NCI-H82 treated with DMSO at 0.1 percent for 48 hours (cell line): ENCODE measurements around the gene GUCY2D.

Experiments used
- DNase-seq: peaks from one replicate; lab custom pipeline; 2025; ENCODE audit not compliant: unreplicated experiment; lab: John Stamatoyannopoulos, UW

GUCY2D gene

DNA sequence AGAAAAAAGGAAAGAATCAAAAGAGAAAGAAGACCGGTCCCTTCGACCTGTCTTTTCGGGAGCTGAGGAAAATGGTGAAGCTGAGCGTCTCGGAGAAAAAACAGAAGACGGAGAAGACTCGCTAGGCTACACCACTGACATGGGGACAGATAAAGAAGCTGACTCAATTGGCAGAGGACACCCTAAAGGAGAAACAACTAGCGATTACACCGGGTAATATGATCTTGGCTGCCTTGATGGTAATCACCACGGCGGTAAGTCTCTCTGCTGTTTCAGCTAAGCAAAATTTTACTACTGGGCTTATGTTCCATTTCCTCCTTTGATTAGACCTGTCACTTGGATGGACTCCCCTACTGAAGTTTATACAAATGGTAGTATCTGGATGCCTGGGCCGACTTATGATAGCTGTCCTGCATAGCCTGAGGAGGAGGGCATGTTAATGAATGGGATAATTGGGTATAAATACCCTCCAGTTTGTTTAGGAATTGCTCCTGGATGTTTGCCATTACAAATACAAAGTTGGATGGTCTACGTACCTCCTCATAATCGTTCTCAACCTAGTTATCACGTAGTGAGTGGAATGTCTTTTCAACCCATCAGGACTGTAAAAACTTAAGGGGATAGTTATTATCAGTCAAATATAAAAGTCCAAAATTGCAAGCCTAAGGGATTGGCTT lies 60.5 kb downstream of the GUCY2D start:
- no peak for DNase-seq

DNA sequence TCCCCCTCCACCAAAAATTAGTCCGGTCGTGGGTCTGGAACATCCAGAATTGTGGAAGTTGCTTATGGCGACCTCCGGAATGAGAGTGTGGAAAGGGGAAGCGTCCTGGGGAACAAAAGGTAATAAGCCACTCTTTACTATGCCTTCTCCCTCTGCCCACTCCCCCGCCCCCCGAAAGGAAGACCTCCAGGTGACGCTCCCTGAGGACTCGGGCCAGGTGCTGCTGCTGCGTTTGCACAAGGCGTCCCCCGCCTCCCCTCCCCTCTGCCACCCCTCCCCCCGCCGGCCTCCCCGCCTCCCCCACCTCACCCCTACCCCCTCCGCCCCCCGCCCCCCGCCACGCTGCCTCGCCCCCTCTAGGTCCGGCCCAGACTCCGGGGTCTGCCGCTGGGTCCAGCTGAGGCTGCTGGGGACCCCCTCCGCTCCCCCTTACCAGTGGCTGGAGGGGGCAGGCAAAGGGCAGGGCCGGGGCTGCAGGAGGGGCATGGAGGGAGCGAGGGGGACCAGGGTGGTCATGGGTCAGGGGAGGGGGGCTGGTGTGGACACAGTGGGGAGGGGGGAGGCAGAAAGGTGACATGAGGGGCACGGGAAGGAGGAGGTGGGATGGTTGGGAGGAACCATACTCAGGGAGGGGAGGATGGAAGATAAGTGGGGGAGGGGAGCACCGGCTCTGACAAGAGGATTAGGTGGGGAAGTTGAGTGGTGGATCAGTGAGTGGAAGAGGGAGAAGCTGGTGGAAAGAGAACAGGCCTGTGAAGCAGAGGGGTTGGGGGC lies 61.5 kb downstream of the GUCY2D start:
- peak; percentile 26 for DNase-seq

DNA sequence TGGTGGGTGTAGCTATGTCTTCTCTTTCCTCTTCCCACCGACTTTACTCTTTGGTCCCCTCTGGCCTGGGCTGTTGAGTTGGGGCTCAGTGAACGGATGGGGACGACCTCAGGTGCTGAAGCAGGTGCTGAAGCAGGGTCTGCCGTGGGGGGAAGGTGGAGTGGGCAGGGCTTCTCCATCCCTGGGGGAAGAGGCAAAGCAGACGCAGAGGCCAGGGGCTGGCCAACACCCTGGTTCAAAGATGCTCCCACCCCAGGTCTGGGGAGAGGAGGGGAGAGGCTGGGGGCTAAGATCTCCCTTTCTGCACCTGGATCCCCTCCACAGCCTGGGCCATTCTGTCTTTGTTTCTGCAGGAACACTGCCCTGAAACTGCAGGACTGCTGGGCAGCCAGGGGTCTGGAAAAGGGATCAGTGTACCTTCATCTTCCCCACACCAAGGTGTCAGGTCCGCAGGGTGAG lies 62.2 kb downstream of the GUCY2D start:
- DNase-seq = no peak

DNA sequence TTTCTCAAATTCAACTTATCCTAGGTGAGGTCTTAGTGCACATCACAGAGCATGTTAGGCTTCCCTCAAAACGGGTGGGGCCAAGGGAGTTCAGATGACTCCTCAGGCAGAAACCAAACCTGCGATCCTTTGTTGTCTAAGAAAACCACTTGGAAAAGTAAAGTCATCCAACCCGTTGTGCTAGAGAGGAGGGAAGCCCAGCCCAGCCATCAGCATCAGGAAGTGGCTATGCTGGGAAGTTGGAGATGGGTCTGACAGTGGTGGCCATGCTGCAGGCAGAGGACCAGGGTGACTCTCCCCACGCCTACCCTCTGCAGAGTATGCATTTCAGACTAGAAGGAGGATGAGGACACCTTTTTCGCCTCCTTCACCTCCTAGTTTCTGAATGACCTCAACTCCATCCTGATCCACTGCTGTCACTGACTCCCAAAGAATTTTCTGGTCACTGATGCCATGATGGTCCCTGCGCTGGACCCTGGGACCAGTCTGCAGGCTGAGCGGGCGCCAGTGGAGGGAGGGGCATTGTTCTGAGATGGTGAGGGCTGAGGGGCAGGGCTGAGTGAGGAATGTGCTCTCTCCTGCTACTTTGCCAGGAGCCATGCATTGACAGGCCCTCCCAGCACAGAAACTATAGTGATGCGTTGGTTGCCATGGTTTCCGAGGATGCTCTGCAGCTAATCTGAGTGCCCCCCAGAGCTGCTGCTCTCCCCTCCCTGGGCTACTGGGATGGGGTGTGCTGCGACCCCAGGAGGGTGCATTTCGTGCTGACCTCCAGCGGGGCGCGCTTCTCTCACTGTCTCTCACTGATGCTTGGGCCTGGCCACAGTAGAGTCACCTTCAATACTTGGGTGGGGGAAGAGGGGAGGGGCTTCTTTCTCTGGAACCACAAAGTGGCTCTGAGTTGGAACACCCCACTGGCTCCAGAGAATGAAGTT lies 64.7 kb downstream of the GUCY2D start:
- no peak for DNase-seq

DNA sequence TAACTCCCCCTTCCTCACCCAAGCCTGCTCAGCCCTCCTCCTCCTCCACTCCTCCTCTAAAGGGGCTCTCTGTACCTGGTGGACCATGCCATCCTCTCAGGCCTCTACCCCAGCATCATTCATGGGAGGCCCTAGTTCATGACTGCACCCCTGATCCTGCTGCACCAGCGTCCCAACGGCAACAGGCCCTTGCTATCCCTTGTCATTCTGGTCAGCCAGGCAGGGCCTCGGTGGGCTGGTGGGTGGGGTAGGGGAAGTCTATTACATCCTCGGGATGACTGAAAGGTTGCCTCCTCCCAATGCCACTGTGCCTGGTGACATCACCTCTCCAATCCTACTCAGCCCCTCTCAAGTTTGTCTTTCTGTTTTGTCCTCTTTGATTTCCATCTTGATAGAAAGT lies 65.4 kb downstream of the GUCY2D start:
- no peak for DNase-seq

DNA sequence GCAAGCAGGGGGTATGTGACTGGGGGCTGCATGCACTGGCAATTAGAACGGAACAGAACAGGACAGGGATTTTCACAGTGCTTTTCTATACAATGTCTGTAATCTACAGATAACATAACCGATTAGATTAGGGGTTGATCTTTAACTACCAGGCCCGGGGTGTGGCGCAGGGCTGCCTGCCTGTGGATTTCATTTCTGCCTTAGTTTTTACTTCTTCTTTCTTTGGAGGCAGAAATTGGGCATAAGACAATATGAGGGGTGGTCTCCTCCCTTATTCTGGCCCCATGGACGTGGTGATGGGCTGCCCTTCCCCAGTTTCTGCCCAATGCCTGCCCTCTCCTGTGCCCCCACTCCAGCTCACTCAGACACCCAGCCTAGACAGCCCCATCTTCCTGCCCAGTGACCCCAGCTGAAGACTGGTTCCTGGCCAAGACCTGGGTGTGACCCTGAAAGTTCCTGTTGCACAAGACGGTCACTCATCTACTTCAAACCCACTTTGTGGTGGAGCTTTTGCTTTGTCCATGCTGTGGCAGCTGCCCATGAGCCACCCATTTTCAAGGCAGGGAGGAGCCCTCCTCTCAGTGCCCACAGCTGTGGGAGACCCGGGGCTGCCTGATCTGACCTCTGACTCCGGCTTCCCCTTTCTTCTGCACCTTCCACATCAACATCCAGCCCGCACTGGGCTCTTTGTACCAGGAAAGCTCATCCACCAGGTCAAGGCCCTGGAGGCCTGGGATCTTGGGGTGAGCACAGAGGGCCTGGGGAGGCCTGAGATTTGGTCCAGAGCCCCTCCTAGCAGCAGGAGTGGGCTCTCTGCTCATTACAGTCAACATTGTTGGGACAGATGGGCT lies 66.5 kb downstream of the GUCY2D start:
- no peak for DNase-seq

DNA sequence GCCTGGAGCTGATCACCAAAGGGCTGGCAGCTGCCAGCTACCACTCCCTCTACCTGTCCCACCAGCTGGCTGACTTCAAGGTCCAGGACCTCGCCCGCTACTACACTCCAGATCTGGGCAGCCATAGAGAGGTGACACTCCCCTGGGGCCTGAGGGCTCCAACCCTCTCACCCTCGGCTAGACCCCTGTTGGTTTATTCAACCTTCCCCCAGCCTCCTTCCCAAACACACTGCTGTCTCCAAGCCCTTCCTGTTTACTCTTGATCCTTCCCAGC lies 67.1 kb downstream of the GUCY2D start:
- no peak for DNase-seq
